SK-N-MC (cell line): ENCODE measurements around the gene MPV17L2.

ENCODE experiments used
- EZH2 ChIP-seq: fragments of 200-600 bp; sonication (generic); IDR thresholded peaks from one replicate; pipeline ENCODE4 v1.6.1; 2017; ENCODE audit warnings: antibody characterized with exemption
- POLR2AphosphoS5 ChIP-seq: IDR thresholded peaks from 2 replicates; pipeline ENCODE4 v1.6.1; 2012; ENCODE audit warnings: mild to moderate bottlenecking, low read depth, low read length, borderline replicate concordance

DNA sequence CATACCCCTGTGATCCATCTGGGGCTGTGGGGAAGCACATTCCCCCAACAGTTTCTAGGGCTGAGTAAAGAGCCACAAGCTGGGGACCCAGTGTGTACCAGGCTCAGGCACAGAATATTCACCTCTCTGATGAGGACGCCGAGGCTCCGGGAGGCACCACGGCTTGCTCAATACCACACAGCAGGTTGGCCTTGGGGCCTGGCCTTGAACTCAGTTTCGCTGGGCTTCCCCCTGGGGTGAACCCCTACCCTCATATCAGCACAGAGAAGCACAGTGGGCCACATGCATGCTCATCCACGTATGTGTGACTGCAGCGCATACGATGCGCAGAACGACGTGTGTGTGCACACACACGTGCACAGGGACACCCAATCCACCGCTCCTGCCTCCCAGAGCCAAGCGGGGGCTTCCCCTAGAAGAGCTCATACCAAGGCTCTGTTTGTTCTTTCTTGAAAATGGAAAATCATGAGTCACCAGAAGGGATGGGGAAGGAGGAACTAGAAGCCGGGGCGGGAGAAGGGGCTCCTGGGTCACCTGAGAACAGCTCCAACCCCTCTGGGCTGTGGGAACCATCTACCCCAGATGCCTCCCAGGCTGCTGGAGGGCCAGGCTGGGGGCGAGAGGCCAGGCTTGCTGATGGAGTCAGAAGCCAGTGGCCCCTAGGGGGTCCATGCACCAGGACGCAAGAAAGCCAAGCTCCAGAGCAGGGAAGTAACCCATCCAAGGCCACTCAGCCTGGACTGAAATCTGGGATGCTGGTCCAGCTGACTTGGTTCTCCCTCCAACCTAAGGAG, 38.1 kb downstream of the MPV17L2 start:
- no peak for TF ChIP-seq POLR2AphosphoS5
- no peak for TF ChIP-seq EZH2
